C4-2B (cell line): ENCODE results near the gene ZMPSTE24.

Experiments used
- H3K27ac ChIP-seq: fragments of 450-650 bp; 2 replicates; pipeline ENCODE4 v1.5.1; 2017
- CTCF ChIP-seq: fragments of 450-650 bp; conservative IDR thresholded peaks from 2 replicates; pipeline ENCODE4 v1.5.1; 2017; ENCODE audit warnings: mild to moderate bottlenecking
- ZFX ChIP-seq: fragments of 450-650 bp; IDR thresholded peaks from 2 replicates; pipeline ENCODE4 v1.6.1; 2017

ZMPSTE24 gene

GRCh38 chr1:40258445-40258769, 371 bp downstream of the ZMPSTE24 start:
- TF ChIP-seq CTCF (no peak), ZFX (no peak)
- peak overlapping the region; percentile 87 for H3K27ac ChIP-seq

GRCh38 chr1:40264354-40264781, 6.3 kb downstream of the ZMPSTE24 start:
- TF ChIP-seq CTCF (no peak), ZFX (no peak)
- H3K27ac ChIP-seq: no peak overlapping the region

GRCh38 chr1:40265298-40265697, 7.3 kb downstream of the ZMPSTE24 start:
- no peak overlapping the region for H3K27ac ChIP-seq
- TF ChIP-seq ZFX: no peak
- no peak for TF ChIP-seq CTCF

GRCh38 chr1:40265919-40266318, 7.9 kb downstream of the ZMPSTE24 start:
- no peak overlapping the region for H3K27ac ChIP-seq
- TF ChIP-seq ZFX (no peak), CTCF (no peak)

- no peak for TF ChIP-seq CTCF
- TF ChIP-seq ZFX: no peak
- H3K27ac ChIP-seq: no peak overlapping the region
Observed at GRCh38 chr1:40266786-40267535, 8.9 kb downstream of the ZMPSTE24 start.

- H3K27ac ChIP-seq: no peak overlapping the region
- TF ChIP-seq ZFX: no peak
- no peak for TF ChIP-seq CTCF
Observed at GRCh38 chr1:40267767-40268187, 9.7 kb downstream of the ZMPSTE24 start.

- no peak overlapping the region; the same call in 1 of the 2 replicates for H3K27ac ChIP-seq
- TF ChIP-seq CTCF: no peak
- no peak for TF ChIP-seq ZFX
Observed at GRCh38 chr1:40268211-40268610, 10.2 kb downstream of the ZMPSTE24 start.
